Neural cell (in vitro differentiated cells): ENCODE measurements around the gene USP7.

Source experiments
- CTCF ChIP-seq: fragments of 450-650 bp; IDR thresholded peaks from 2 replicates; pipeline ENCODE4 v1.5.1; 2014; ENCODE audit warnings: antibody characterized with exemption, mild to moderate bottlenecking, moderate library complexity; ENCODE audit not compliant: poor library complexity, severe bottlenecking
- EZH2 ChIP-seq: fragments of 200-600, 300-800 bp; shearing (Covaris generic), sonication (generic); IDR thresholded peaks from 2 replicates; pipeline ENCODE4 v1.6.1; 2014; ENCODE audit warnings: antibody characterized with exemption, low read length, borderline replicate concordance, mild to moderate bottlenecking; ENCODE audit not compliant: insufficient read depth, poor library complexity, severe bottlenecking
- MXI1 ChIP-seq: fragments of 450-650 bp; conservative IDR thresholded peaks from 2 replicates; pipeline ENCODE4 v1.6.1; 2014; ENCODE audit warnings: antibody characterized with exemption, mild to moderate bottlenecking; ENCODE audit not compliant: poor library complexity, severe bottlenecking
- SMC3 ChIP-seq: fragments of 450-650 bp; conservative IDR thresholded peaks from 2 replicates; pipeline ENCODE4 v1.6.1; 2014; ENCODE audit warnings: antibody characterized with exemption, mild to moderate bottlenecking, moderate library complexity; ENCODE audit not compliant: poor library complexity
- TAF1 ChIP-seq: IDR thresholded peaks from 2 replicates; pipeline ENCODE4 v1.6.1; 2012; ENCODE audit warnings: low read depth

DNA sequence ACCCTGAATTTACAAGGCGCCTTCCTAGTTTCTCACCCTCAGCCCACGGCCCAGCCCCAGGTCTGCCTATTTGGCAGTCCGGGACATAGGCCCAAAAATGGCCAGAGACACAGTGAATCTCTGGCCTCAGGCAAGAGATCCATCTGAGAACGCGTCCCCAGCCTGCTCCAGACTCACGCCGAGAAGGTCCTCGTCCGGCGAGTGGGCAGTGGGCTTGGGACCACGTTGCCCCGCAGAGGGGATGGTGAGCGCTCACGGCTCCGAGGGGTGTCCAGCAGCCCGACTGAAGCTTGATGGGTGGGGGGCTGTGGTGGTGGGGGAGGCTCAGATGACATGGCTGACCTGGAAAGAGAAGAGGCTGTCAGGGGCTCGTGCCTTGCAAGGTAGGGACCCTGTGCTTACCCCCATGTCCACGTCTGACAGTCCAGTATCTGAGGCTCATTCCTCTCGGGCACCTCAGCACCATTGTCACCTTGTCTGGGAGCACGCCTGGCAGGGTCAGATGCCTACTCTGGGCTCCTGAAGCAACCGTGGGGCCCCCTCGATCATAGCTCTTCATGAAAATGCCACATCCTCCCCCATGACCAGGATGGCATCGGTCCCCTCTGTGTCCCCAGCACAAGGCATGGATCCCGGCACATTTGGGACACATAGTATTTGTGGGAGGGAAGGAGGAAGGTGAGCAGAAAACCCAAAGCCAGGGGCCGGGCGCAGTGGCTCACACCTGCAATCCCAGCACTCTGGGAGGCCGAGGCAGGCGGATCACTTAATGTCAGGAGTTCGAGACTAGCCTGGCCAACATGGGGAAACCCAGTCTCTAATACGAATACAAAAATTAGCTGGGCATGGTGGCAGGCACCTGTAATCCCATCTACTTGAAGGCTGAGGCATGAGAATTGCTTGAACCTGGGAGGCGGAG lies 104.5 kb downstream of the USP7 start:
- TF ChIP-seq CTCF = no peak
- TF ChIP-seq EZH2 = no peak
- TF ChIP-seq MXI1 = no peak
- no peak for TF ChIP-seq TAF1
- TF ChIP-seq SMC3 = no peak
